Stimulated activated CD4-positive, alpha-beta T cell treated with anti-CD3 and anti-CD28 coated beads, Interleukin-12 subunit alpha, Interleukin-12 subunit beta, amount 100 ng/mL, for 24 hours (primary cell): Measurements from ENCODE around the gene PLEKHA5.
"Not testable (repeated sequence)": the region's sequence is repeated elsewhere in the genome, so short reads cannot be mapped to it uniquely, and the experiment has no call there.

Source experiments
- DNase-seq, 2 experiments: peaks; one replicate each; pipeline ENCODE4 v3.0.0-alpha.2; 2020; ENCODE audit warnings: low read depth in 2 of 2

The PLEKHA5 gene

GRCh38 chr12:19229021-19229420 lies 99.5 kb downstream of the PLEKHA5 start:
- DNase-seq: not testable (repeated sequence)

- no peak for DNase-seq
These were observed 100.8 kb downstream of the PLEKHA5 start for GRCh38 chr12:19230299-19230866.

GRCh38 chr12:19230896-19231295 lies 101.4 kb downstream of the PLEKHA5 start:
- no peak for DNase-seq

- DNase-seq: no peak
These were observed 104.7 kb downstream of the PLEKHA5 start for GRCh38 chr12:19234171-19234704.

- DNase-seq: no peak
These were observed 105.7 kb downstream of the PLEKHA5 start for GRCh38 chr12:19234981-19235871.

- no peak for DNase-seq
These were observed 107.1 kb downstream of the PLEKHA5 start for GRCh38 chr12:19236656-19237055.

- no peak for DNase-seq
These were observed 109.0 kb downstream of the PLEKHA5 start for GRCh38 chr12:19238540-19238939.

GRCh38 chr12:19239102-19239501 lies 109.6 kb downstream of the PLEKHA5 start:
- DNase-seq: no peak

- no peak for DNase-seq
These were observed 110.2 kb downstream of the PLEKHA5 start for GRCh38 chr12:19239616-19240234.

- no peak for DNase-seq
These were observed 113.0 kb downstream of the PLEKHA5 start for GRCh38 chr12:19242581-19242980.

GRCh38 chr12:19243551-19243950 lies 114.0 kb downstream of the PLEKHA5 start:
- no peak for DNase-seq

- no peak for DNase-seq
These were observed 114.8 kb downstream of the PLEKHA5 start for GRCh38 chr12:19244312-19244711.

GRCh38 chr12:19245106-19245505 lies 115.6 kb downstream of the PLEKHA5 start:
- no peak for DNase-seq

GRCh38 chr12:19245666-19246065 lies 116.1 kb downstream of the PLEKHA5 start:
- no peak for DNase-seq

GRCh38 chr12:19246933-19247332 lies 117.4 kb downstream of the PLEKHA5 start:
- DNase-seq: no peak

GRCh38 chr12:19248929-19249602 lies 119.5 kb downstream of the PLEKHA5 start:
- DNase-seq: no peak

- no peak for DNase-seq
These were observed 122.1 kb downstream of the PLEKHA5 start for GRCh38 chr12:19251481-19252132.

- no peak for DNase-seq
These were observed 130.6 kb downstream of the PLEKHA5 start for GRCh38 chr12:19260135-19260534.

GRCh38 chr12:19261773-19262172 lies 132.2 kb downstream of the PLEKHA5 start:
- no peak for DNase-seq

- no peak for DNase-seq
These were observed 134.1 kb downstream of the PLEKHA5 start for GRCh38 chr12:19263672-19264071.
